ENCODE data around the gene NT5E.
"Not testable (repeated sequence)": the region's sequence is repeated elsewhere in the genome, so short reads cannot be mapped to it uniquely, and the experiment has no call there.

The NT5E gene

GRCh38 chr6:85449818-85450759 lies at the start of gene NT5E:
Gene NT5E, plus strand, starts transcription at chr6:85450083. Its CDS starts 57 bp downstream, at chr6:85450140.
- DNase-seq: no peak

- no peak for DNase-seq
Observed at GRCh38 chr6:85400331-85400730, 49.6 kb upstream of the NT5E start.

- no peak for DNase-seq
Observed at GRCh38 chr6:85401186-85402021, 48.5 kb upstream of the NT5E start.

- no peak for DNase-seq
Observed at GRCh38 chr6:85402071-85402470, 47.8 kb upstream of the NT5E start.

- no peak for DNase-seq
Observed at GRCh38 chr6:85402922-85403321, 47.0 kb upstream of the NT5E start.

- DNase-seq: no peak
Observed at GRCh38 chr6:85403331-85404015, 46.4 kb upstream of the NT5E start.

GRCh38 chr6:85404016-85404563 lies 45.8 kb upstream of the NT5E start:
- not testable (repeated sequence) for DNase-seq

- no peak for DNase-seq
Observed at GRCh38 chr6:85404564-85405174, 45.2 kb upstream of the NT5E start.

GRCh38 chr6:85405175-85405852 lies 44.6 kb upstream of the NT5E start:
- no peak for DNase-seq

GRCh38 chr6:85405853-85406198 lies 44.1 kb upstream of the NT5E start:
- no peak for DNase-seq

- no peak for DNase-seq
Observed at GRCh38 chr6:85406641-85407075, 43.2 kb upstream of the NT5E start.

GRCh38 chr6:85408039-85408438 lies 41.8 kb upstream of the NT5E start:
- DNase-seq: no peak

- no peak for DNase-seq
Observed at GRCh38 chr6:85412911-85413430, 36.9 kb upstream of the NT5E start.

GRCh38 chr6:85416049-85416448 lies 33.8 kb upstream of the NT5E start:
- DNase-seq: no peak

- DNase-seq: no peak
Observed at GRCh38 chr6:85416766-85417165, 33.1 kb upstream of the NT5E start.

GRCh38 chr6:85417336-85417735 lies 32.5 kb upstream of the NT5E start:
- DNase-seq: no peak

GRCh38 chr6:85418059-85418458 lies 31.8 kb upstream of the NT5E start:
- DNase-seq: no peak

GRCh38 chr6:85419046-85419759 lies 30.7 kb upstream of the NT5E start:
- DNase-seq: no peak

- no peak for DNase-seq
Observed at GRCh38 chr6:85420551-85420950, 29.3 kb upstream of the NT5E start.

- DNase-seq: no peak
Observed at GRCh38 chr6:85421181-85421580, 28.7 kb upstream of the NT5E start.

- no peak for DNase-seq
Observed at GRCh38 chr6:85421972-85422371, 27.9 kb upstream of the NT5E start.
